ENCODE measurements around the gene CYTH2.

CYTH2 gene

GRCh38 chr19:48477067-48477685, 8.0 kb downstream of the CYTH2 start:
- no peak overlapping the region for H3K27ac ChIP-seq (ENCODE audit: insufficient read depth, low read length, poor library complexity, severe bottlenecking)
- H3K9me3 ChIP-seq (ENCODE audit: control insufficient read depth, low read length): no peaks in the 10 kb centered on the region
- H3K4me3 ChIP-seq (ENCODE audit: insufficient read depth, low read depth, low read length, poor library complexity, severe bottlenecking): no peak overlapping the region
- peaks cover 11% of the 10 kb centered on the region for H3K4me1 ChIP-seq (ENCODE audit: control insufficient read depth, insufficient read depth, low read length, poor library complexity, severe bottlenecking)
- H3K27me3 ChIP-seq (replicated peaks; ENCODE audit: control insufficient read depth, insufficient read depth, low read length, poor library complexity, severe bottlenecking): no peaks in the 10 kb centered on the region
- no peak for DNase-seq
- H3K36me3 ChIP-seq (ENCODE audit: control insufficient read depth, insufficient read depth, low read length): peaks cover 38% of the 10 kb centered on the region

DNA sequence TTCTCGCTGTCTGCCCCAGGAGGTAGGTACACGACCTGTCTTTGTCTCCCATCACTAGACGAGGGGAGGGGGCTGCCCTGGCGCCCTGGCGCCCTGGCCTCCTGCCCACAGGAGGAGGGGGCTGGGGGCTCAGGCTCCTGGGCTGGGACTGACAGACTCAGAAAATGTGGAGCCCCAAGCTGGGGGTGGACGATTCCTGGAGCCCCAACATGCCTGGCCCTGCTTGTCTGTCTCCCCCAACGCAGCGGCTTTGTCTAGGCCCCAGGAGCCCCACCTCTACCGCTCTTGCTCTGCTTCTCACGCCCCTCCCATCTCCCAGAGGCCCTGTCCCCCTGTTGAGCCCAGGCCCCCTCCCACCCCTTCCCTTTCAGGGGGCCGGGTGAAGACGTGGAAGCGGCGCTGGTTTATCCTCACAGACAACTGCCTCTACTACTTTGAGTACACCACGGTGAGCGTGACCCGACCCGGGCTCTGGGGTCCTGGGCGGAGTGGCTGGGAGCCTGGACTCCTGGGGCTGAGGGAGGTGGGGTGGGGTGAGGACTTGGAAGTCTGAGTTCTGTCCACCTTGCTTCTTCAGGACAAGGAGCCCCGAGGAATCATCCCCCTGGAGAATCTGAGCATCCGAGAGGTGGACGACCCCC, 8.6 kb downstream of the CYTH2 start:
- Histone ChIP-seq H3K36me3 (ENCODE audit: control insufficient read depth, insufficient read depth, low read length) (peaks cover 34% of the 10 kb centered on the region), H3K4me3 (ENCODE audit: insufficient read depth, low read depth, low read length, poor library complexity, severe bottlenecking) (no peak overlapping the region), H3K27me3 (replicated peaks; ENCODE audit: control insufficient read depth, insufficient read depth, low read length, poor library complexity, severe bottlenecking) (no peaks in the 10 kb centered on the region), H3K4me1 (ENCODE audit: control insufficient read depth, insufficient read depth, low read length, poor library complexity, severe bottlenecking) (peaks cover 11% of the 10 kb centered on the region), H3K27ac (ENCODE audit: insufficient read depth, low read length, poor library complexity, severe bottlenecking) (no peak overlapping the region), H3K9me3 (ENCODE audit: control insufficient read depth, low read length) (no peaks in the 10 kb centered on the region)
- DNase-seq: no peak

- Histone ChIP-seq H3K4me3 (ENCODE audit: insufficient read depth, low read depth, low read length, poor library complexity, severe bottlenecking) (no peak overlapping the region), H3K27me3 (replicated peaks; ENCODE audit: control insufficient read depth, insufficient read depth, low read length, poor library complexity, severe bottlenecking) (no peaks in the 10 kb centered on the region), H3K4me1 (ENCODE audit: control insufficient read depth, insufficient read depth, low read length, poor library complexity, severe bottlenecking) (peaks cover 11% of the 10 kb centered on the region), H3K27ac (ENCODE audit: insufficient read depth, low read length, poor library complexity, severe bottlenecking) (peak overlapping the region; percentile 18), H3K9me3 (ENCODE audit: control insufficient read depth, low read length) (no peaks in the 10 kb centered on the region), H3K36me3 (ENCODE audit: control insufficient read depth, insufficient read depth, low read length) (peaks cover 26% of the 10 kb centered on the region)
- DNase-seq: no peak
Measured at GRCh38 chr19:48478339-48479256, 9.4 kb downstream of the CYTH2 start.

GRCh38 chr19:48479686-48480085, 10.5 kb downstream of the CYTH2 start:
- no peaks in the 10 kb centered on the region for H3K27me3 ChIP-seq (replicated peaks; ENCODE audit: control insufficient read depth, insufficient read depth, low read length, poor library complexity, severe bottlenecking)
- no peaks in the 10 kb centered on the region for H3K9me3 ChIP-seq (ENCODE audit: control insufficient read depth, low read length)
- H3K27ac ChIP-seq (ENCODE audit: insufficient read depth, low read length, poor library complexity, severe bottlenecking): peak overlapping the region; percentile 68
- peaks cover 17% of the 10 kb centered on the region for H3K36me3 ChIP-seq (ENCODE audit: control insufficient read depth, insufficient read depth, low read length)
- H3K4me1 ChIP-seq (ENCODE audit: control insufficient read depth, insufficient read depth, low read length, poor library complexity, severe bottlenecking): peaks cover 11% of the 10 kb centered on the region
- no peak overlapping the region for H3K4me3 ChIP-seq (ENCODE audit: insufficient read depth, low read depth, low read length, poor library complexity, severe bottlenecking)
- DNase-seq: no peak

GRCh38 chr19:48480183-48480557, 11.0 kb downstream of the CYTH2 start:
- peak overlapping the region; percentile 68 for H3K27ac ChIP-seq (ENCODE audit: insufficient read depth, low read length, poor library complexity, severe bottlenecking)
- no peak for DNase-seq
- peak overlapping the region; percentile 63 for H3K4me3 ChIP-seq (ENCODE audit: insufficient read depth, low read depth, low read length, poor library complexity, severe bottlenecking)
- H3K27me3 ChIP-seq (replicated peaks; ENCODE audit: control insufficient read depth, insufficient read depth, low read length, poor library complexity, severe bottlenecking): no peaks in the 10 kb centered on the region
- peaks cover 12% of the 10 kb centered on the region for H3K36me3 ChIP-seq (ENCODE audit: control insufficient read depth, insufficient read depth, low read length)
- H3K4me1 ChIP-seq (ENCODE audit: control insufficient read depth, insufficient read depth, low read length, poor library complexity, severe bottlenecking): peaks cover 11% of the 10 kb centered on the region
- no peaks in the 10 kb centered on the region for H3K9me3 ChIP-seq (ENCODE audit: control insufficient read depth, low read length)

- Histone ChIP-seq H3K9me3 (ENCODE audit: control insufficient read depth, low read length) (no peaks in the 10 kb centered on the region), H3K27me3 (replicated peaks; ENCODE audit: control insufficient read depth, insufficient read depth, low read length, poor library complexity, severe bottlenecking) (no peaks in the 10 kb centered on the region), H3K4me3 (ENCODE audit: insufficient read depth, low read depth, low read length, poor library complexity, severe bottlenecking) (peak overlapping the region; percentile 63), H3K36me3 (ENCODE audit: control insufficient read depth, insufficient read depth, low read length) (peaks cover 6% of the 10 kb centered on the region), H3K4me1 (ENCODE audit: control insufficient read depth, insufficient read depth, low read length, poor library complexity, severe bottlenecking) (peaks cover 11% of the 10 kb centered on the region), H3K27ac (ENCODE audit: insufficient read depth, low read length, poor library complexity, severe bottlenecking) (peak overlapping the region; percentile 68)
- DNase-seq: peak; percentile 34 to 45 (median 43)
Measured at GRCh38 chr19:48480558-48481500, 11.7 kb downstream of the CYTH2 start.

GRCh38 chr19:48481846-48482639, 12.9 kb downstream of the CYTH2 start:
- H3K4me3 ChIP-seq (ENCODE audit: insufficient read depth, low read depth, low read length, poor library complexity, severe bottlenecking): no peak overlapping the region
- no peaks in the 10 kb centered on the region for H3K9me3 ChIP-seq (ENCODE audit: control insufficient read depth, low read length)
- no peaks in the 10 kb centered on the region for H3K27me3 ChIP-seq (replicated peaks; ENCODE audit: control insufficient read depth, insufficient read depth, low read length, poor library complexity, severe bottlenecking)
- H3K27ac ChIP-seq (ENCODE audit: insufficient read depth, low read length, poor library complexity, severe bottlenecking): no peak overlapping the region
- no peaks in the 10 kb centered on the region for H3K36me3 ChIP-seq (ENCODE audit: control insufficient read depth, insufficient read depth, low read length)
- DNase-seq: no peak
- peaks cover 11% of the 10 kb centered on the region for H3K4me1 ChIP-seq (ENCODE audit: control insufficient read depth, insufficient read depth, low read length, poor library complexity, severe bottlenecking)

DNA sequence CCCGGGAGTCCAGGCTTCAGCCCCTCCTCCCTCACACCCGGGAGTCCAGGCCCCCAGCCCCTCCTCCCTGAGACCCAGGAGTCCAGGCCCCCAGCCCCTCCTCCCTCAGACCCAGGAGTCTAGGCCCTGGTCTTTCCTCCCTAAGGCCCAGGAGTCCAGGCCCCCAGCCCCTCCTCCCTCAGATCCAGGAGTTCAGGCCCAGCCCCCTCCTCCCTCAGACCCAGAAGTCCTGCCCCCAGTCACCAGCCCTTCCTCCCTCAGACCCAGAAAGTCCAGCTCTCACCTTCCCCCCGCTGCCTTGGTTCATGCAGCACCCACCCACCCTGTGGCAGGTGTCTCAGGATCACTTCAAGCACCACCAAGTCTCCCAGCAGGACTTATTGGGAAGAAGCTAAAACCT, 14.1 kb downstream of the CYTH2 start:
- H3K36me3 ChIP-seq (ENCODE audit: control insufficient read depth, insufficient read depth, low read length): no peaks in the 10 kb centered on the region
- no peak for DNase-seq
- no peaks in the 10 kb centered on the region for H3K9me3 ChIP-seq (ENCODE audit: control insufficient read depth, low read length)
- H3K27ac ChIP-seq (ENCODE audit: insufficient read depth, low read length, poor library complexity, severe bottlenecking): no peak overlapping the region
- H3K27me3 ChIP-seq (replicated peaks; ENCODE audit: control insufficient read depth, insufficient read depth, low read length, poor library complexity, severe bottlenecking): no peaks in the 10 kb centered on the region
- no peak overlapping the region for H3K4me3 ChIP-seq (ENCODE audit: insufficient read depth, low read depth, low read length, poor library complexity, severe bottlenecking)
- peaks cover 11% of the 10 kb centered on the region for H3K4me1 ChIP-seq (ENCODE audit: control insufficient read depth, insufficient read depth, low read length, poor library complexity, severe bottlenecking)
